NCI-H2107 treated with DMSO at 0.1 percent for 48 hours (cell line): Measurements from ENCODE around the gene C1orf198.

ENCODE experiments used
- DNase-seq: peaks from one replicate; lab custom pipeline; 2025; ENCODE audit not compliant: unreplicated experiment; lab: John Stamatoyannopoulos, UW

Gene C1orf198

GRCh38 chr1:230814949-230815692 lies 53.2 kb downstream of the C1orf198 start:
- no peak for DNase-seq

- DNase-seq = no peak
Measured at GRCh38 chr1:230812568-230812967, 55.8 kb downstream of the C1orf198 start.

GRCh38 chr1:230809256-230809990 lies 58.9 kb downstream of the C1orf198 start:
- peak; percentile 33 for DNase-seq

- DNase-seq = no peak
Measured at GRCh38 chr1:230808281-230808872, 59.9 kb downstream of the C1orf198 start.

DNA sequence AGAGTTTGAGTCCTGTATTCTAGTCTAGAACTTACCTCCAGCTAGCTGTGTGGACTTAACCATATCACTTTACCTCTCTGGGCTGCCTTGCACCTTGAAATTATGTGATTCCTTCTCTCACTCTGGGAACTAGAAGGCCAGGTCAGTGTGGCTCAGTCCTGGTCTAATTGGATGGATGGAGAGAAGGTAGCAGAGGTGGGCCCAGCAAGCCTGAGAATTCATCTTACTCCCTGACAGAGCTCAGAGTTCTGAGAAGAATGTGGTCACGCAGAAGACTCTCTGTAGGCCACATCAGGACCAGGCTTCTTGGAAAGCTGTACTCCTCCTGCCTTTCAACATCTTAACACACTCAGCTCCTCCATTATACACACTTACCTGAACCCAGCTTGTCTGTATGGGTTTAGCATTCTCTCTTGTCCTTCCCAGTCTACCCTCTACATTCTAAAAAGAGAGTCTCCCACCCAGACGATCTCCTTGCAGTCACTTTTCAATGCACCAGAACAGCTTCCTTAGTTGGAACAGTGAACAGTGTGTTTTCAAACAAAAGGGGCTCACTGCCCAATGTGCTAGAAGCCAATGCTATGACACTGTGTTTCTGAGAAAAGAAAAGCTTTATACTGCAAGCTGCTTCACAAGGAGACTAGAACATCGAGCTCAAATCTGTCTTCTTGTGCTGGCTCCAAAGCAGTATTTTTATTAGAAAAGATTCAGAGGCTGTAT lies 60.6 kb downstream of the C1orf198 start:
- DNase-seq = no peak

DNA sequence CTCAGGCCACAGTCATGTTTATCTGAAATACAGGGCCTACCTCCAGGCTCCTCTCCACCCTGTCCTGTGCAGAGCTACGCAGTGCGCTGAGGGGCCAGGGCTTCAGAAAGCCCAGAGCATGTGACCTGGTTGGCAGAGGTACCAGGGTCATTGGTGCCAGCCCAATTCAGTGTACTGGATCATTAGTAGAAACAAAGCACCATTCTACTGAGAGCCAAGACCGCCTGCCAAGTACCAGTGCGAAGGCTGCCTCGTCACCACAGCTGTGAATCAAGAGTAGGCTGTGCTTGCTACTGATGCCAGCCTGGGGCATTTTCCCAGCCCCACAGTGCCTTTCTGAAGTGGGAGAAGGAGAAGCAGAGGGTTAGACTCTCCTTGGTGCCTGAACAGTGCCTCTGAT lies 61.3 kb downstream of the C1orf198 start:
- DNase-seq = no peak

GRCh38 chr1:230806552-230806951 lies 61.8 kb downstream of the C1orf198 start:
- DNase-seq = no peak

DNA sequence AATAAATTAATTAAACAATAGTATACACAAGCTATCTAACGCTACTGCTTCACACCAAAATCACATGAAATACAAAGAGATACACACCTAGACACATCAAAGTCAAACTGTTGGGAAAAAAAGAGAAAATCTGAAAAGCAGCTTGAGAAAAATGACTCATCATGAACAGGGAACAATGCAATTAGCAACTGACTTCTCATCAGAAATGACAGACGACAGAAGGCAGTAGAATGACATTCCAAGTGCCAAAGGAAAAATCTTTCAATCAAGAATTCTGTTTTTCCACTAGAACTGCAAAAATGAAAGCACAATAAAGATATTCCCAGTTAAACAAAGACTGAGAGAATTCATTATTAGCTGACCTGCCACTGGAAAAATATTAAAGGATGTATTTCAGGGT lies 63.9 kb downstream of the C1orf198 start:
- DNase-seq = no peak

DNA sequence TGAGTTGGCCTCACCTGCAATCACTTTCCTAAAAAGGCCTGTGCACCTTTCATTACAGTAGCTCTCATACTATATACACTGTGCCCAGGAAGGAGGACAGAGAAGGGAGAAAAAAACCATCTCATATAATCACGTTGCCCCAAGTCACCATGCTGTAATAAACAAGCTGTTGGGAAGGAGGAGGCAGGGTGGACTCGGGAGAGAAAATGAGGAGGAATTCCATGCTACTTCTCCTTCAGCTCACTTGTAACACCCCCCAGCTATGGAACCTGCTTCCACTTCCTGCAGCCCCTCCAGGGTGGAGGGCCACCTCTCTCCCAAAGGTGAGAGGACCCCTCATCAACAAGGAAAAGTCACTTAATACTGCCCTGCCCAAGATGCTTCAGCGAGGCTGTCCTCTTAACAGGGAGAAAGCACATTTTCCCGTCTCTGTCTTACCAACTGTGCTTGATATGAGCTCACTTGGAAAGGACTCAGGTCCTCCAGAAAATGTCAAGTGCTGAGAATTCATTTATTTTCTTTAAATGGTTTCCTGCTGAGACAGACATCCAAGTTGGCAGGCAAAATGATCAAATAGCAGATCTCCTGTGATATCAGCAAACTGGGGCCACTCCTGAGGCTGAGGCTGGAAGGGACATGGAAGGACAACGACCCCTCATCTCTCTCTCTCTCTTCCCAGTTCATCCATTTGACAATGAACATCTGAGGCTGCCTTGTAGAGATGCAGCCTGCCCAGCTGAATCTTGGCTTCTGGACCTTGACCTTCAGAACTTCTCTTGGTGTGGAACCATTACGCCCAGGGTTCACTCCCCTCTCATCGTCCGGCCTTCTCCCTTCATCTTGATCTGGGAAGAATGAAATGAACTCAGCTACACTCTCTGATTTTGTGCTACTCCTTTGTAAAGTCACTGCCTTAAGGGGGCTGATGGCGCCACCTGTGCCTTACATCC lies 67.2 kb downstream of the C1orf198 start:
- no peak for DNase-seq

DNA sequence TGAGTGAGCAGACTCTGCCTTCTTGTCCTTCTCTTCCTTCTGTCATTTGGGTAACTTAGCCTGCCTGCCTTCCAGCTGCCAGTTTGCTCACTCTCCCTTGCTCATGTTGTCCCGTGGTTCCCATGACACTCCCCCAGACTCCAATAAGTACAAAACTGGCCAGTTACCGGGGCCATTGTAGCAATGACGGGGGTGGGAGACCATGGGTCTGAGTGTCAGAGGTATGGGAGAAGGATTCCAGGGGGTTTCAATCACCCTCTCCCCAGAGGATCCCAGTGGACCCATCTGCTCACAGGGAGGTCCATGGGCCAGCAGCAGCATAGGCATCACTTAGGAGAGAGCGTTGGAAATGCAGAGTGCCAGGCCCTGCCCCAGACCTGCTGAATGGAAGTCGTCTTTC lies 69.8 kb downstream of the C1orf198 start:
- DNase-seq = no peak

DNA sequence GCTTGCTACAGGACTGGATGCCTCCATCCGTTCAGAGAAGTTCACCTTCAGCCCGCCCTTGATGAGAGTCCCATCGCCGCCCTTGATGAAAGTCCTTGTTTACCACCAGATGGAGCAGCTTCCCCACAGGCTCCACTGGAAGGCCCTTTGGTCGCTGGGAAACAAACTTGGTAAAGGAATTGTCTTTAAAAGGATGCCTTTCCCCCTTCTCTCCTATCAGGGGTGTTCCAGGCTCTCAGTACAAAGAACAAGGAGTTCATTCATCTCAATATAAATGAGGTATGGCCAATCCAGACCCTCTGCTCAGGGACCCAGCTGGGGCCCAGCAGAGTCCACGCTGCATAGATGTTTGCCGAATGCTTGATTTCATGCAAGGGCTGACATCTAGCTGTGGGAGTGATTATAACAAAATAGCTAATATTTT lies 70.4 kb downstream of the C1orf198 start:
- DNase-seq = peak; percentile 50

- DNase-seq = no peak
Measured at GRCh38 chr1:230797376-230797920, 70.9 kb downstream of the C1orf198 start.

DNA sequence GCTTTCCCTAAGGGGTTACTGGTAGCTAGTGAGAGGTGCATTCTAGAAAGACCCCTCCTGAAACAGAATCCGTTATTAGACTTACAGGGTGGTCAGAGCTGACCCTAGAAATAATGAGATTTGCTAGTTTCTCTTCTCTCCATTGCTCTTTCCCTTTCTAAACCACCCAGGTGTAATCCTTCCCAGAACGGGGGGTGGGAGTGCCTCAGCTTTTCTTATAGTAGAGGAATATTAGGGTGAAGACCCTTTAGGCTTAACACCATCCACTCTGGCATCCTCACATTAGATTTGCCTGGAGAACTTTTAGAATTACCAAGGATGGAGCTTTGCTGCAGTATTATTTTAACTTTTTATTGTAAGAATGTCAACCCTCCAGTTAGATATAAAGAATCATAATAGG lies 71.7 kb downstream of the C1orf198 start:
- DNase-seq = no peak

GRCh38 chr1:230794871-230795605 lies 73.3 kb downstream of the C1orf198 start:
- DNase-seq = no peak

DNA sequence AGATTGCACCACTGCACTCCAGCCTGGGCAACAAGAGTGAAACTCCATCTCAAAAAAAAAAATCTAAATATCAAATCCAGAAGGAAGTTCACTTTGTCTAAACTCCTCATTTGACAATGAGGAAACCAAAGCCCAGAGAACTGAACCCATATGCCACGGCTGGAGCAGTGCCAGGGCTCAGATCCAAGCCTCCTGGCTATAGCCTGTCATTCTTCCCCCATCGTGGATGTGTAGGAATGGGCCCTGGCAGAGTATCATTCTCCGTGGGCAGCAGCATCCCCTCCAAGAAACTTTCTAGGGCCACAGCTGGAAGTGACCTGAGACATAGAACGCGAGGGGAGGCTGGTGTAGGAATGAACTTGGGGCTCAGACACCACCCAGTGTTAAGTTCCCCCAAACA lies 73.9 kb downstream of the C1orf198 start:
- DNase-seq = no peak

DNA sequence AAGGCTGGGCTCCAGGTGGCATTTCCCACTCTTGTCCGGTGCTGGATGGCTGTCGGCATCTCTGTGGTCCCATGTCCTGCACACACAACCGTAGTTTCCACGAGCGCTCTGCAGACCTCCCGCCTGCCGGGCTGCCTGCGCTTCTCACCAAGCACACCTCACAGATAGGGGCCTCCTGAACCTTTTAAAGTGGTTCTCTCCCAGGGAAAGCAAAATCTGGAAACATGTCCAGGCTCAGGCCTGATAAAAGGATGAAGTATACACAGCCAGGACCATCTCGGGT lies 74.9 kb downstream of the C1orf198 start:
- no peak for DNase-seq

GRCh38 chr1:230792691-230793462 lies 75.4 kb downstream of the C1orf198 start:
- DNase-seq = no peak

DNA sequence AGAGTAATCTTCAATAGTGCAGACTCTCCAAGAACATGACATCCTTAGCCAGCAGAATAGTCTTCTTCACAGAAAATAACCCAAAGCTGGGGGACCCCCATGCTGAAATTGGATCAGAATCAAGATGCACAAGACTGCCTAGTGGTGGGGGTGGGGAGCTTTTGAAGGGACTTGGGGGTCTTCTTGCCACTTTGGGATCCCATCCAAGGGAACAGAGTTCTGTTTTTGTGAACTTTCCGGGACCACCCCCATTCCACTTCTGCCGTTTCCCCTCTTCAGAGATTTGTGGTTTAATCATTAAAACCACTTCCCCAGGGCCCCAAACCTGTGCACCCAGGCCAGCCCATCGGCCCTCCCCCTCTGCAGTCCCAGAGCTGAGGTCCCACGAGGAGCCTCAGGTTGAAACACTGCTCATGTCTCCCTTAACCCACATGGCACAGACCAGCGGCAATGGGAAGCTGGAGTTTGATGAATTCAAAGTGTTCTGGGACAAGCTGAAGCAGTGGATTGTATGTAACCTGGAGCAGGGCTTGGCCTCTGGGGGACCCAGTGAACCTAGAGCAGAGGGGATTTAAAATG lies 76.2 kb downstream of the C1orf198 start:
- DNase-seq = no peak

- DNase-seq = no peak
Measured at GRCh38 chr1:230790026-230790425, 78.3 kb downstream of the C1orf198 start.
